GM23338 (cell line): ENCODE measurements around the gene TIMM21. TPM values are rescaled to one million over a fixed set of nuclear protein-coding genes. Genes with fewer than 3 reads are reported as not detected.

Experiments
- ATAC-seq: fragments of 200-7000 bp; cut with Tn5 transposase; 3 replicates; pipeline ENCODE4 v1.9.1; 2020
- DNase-seq: peaks from one replicate; pipeline ENCODE4 v3.0.0-alpha.2; 2015; ENCODE audit warnings: low spot score
- H2AFZ ChIP-seq: fragments of 200-600 bp; sonication (generic); 2 replicates; pipeline ENCODE4 v1.8.0; 2016; ENCODE audit warnings: antibody characterized with exemption, mild to moderate bottlenecking, moderate library complexity
- H3F3A ChIP-seq: fragments of 200-600 bp; sonication (generic); replicated peaks from 2 replicates; pipeline ENCODE4 v1.8.0; 2017; ENCODE audit warnings: antibody characterized with exemption, mixed run types, low read depth
- H3K27ac ChIP-seq: fragments of 200-600 bp; sonication (generic); 2 replicates; pipeline ENCODE4 v1.6.1; 2016; ENCODE audit warnings: low read depth
- H3K27me3 ChIP-seq: fragments of 200-600 bp; sonication (generic); 2 replicates; pipeline ENCODE4 v1.8.0; 2016; ENCODE audit warnings: mild to moderate bottlenecking, mixed run types, moderate library complexity; ENCODE audit not compliant: insufficient read depth
- H3K36me3 ChIP-seq: fragments of 200-600 bp; sonication (generic); 2 replicates; pipeline ENCODE4 v1.8.0; 2016; ENCODE audit warnings: mild to moderate bottlenecking; ENCODE audit not compliant: insufficient read depth
- H3K4me1 ChIP-seq: fragments of 200-600 bp; sonication (generic); 2 replicates; pipeline ENCODE4 v1.8.0; 2016; ENCODE audit warnings: mild to moderate bottlenecking, moderate library complexity; ENCODE audit not compliant: insufficient read depth
- H3K4me2 ChIP-seq: fragments of 200-600 bp; sonication (generic); 2 replicates; pipeline ENCODE4 v1.7.1; 2017; ENCODE audit warnings: mixed run types
- H3K4me3 ChIP-seq: fragments of 200-600 bp; sonication (generic); 2 replicates; pipeline ENCODE4 v1.6.1; 2016; ENCODE audit warnings: mixed run types
- H3K79me2 ChIP-seq: fragments of 200-600 bp; sonication (generic); replicated peaks from 2 replicates; pipeline ENCODE4 v1.8.0; 2017; ENCODE audit warnings: mild to moderate bottlenecking; ENCODE audit not compliant: insufficient read depth
- H3K9me2 ChIP-seq: fragments of 200-600 bp; sonication (generic); 2 replicates; pipeline ENCODE4 v1.8.0; 2017; ENCODE audit not compliant: insufficient read depth
- H4K20me1 ChIP-seq: fragments of 200-600 bp; sonication (generic); replicated peaks from 2 replicates; pipeline ENCODE4 v1.8.0; 2017; ENCODE audit warnings: mild to moderate bottlenecking; ENCODE audit not compliant: insufficient read depth
- H3K27ac Mint-ChIP-seq: 2 replicates; pipeline ENCODE4 v1.8.0; 2020; ENCODE audit warnings: inconsistent platforms, mild to moderate bottlenecking, moderate library complexity, mixed read lengths
- H3K27me3 Mint-ChIP-seq: 3 replicates; pipeline ENCODE4 v1.8.0; 2022; ENCODE audit warnings: low read depth, mild to moderate bottlenecking, moderate library complexity, mixed read lengths, inconsistent platforms; ENCODE audit not compliant: insufficient read depth, poor library complexity
- H3K36me3 Mint-ChIP-seq: 3 replicates; pipeline ENCODE4 v1.8.0; 2021; ENCODE audit warnings: low read depth, mild to moderate bottlenecking, inconsistent platforms, moderate library complexity, mixed read lengths
- H3K4me1 Mint-ChIP-seq: 3 replicates; pipeline ENCODE4 v1.8.0; 2020; ENCODE audit warnings: mild to moderate bottlenecking, inconsistent platforms, mixed read lengths
- H3K4me3 Mint-ChIP-seq: 3 replicates; pipeline ENCODE4 v1.8.0; 2021; ENCODE audit warnings: moderate library complexity, mild to moderate bottlenecking, inconsistent platforms, mixed read lengths
- H3K9me3 Mint-ChIP-seq: 3 replicates; pipeline ENCODE4 v1.8.0; 2020; ENCODE audit warnings: moderate library complexity, mild to moderate bottlenecking, inconsistent platforms, mixed read lengths
- CTCF ChIP-seq, 2 experiments: fragments of 200-600 bp in 1 of 2; sonication (generic) in 1 of 2; conservative IDR thresholded peaks; 2 replicates each; pipeline versions ENCODE4 v1.5.1 to v1.6.1; 2016 to 2017; ENCODE audit warnings: antibody characterized with exemption in 2 of 2, low read depth in 2 of 2, mild to moderate bottlenecking in 2 of 2, moderate library complexity in 1 of 2
- ETS1 ChIP-seq: IDR thresholded peaks from 2 replicates; pipeline ENCODE4 v1.6.1; 2016; ENCODE audit warnings: antibody characterized with exemption
- EZH2 ChIP-seq: fragments of 200-600 bp; sonication (generic); IDR thresholded peaks from one replicate; pipeline ENCODE4 v1.8.0; 2017; ENCODE audit warnings: antibody characterized with exemption, mild to moderate bottlenecking, low read depth; ENCODE audit not compliant: unreplicated experiment
- EZH2phosphoT487 ChIP-seq: fragments of 200-600 bp; sonication (generic); IDR thresholded peaks from one replicate; pipeline ENCODE4 v1.8.1; 2018; ENCODE audit warnings: antibody characterized with exemption; ENCODE audit not compliant: unreplicated experiment
- JUNB ChIP-seq: IDR thresholded peaks from one replicate; pipeline ENCODE4 v1.6.1; 2016; ENCODE audit warnings: antibody characterized with exemption; ENCODE audit not compliant: unreplicated experiment
- NANOG ChIP-seq: IDR thresholded peaks from 2 replicates; pipeline ENCODE4 v1.6.1; 2016; ENCODE audit warnings: antibody characterized with exemption, borderline replicate concordance
- POLR2AphosphoS5 ChIP-seq: IDR thresholded peaks from 2 replicates; pipeline ENCODE4 v1.6.1; 2016; ENCODE audit warnings: antibody characterized with exemption, low read depth
- REST ChIP-seq: IDR thresholded peaks from one replicate; pipeline ENCODE4 v1.6.1; 2018; ENCODE audit warnings: antibody characterized with exemption; ENCODE audit not compliant: unreplicated experiment
- STAT1 ChIP-seq: IDR thresholded peaks from one replicate; pipeline ENCODE4 v1.6.1; 2016; ENCODE audit warnings: antibody characterized with exemption; ENCODE audit not compliant: unreplicated experiment
- ZNF114 ChIP-seq: fragments of 250-450 bp; sonication (Bioruptor Pico); IDR thresholded peaks from 2 replicates; pipeline ENCODE4 v1.5.0; 2020; ENCODE audit warnings: mild to moderate bottlenecking, moderate library complexity
- polyA plus RNA-seq: library from polyadenylated mRNA; unstranded; fragments of >200 nt; fragmentation: Nextera tagmentation; extraction: Ambion mirVana; gene quantifications from 2 replicates; pipeline ENCODE4 v1.2.1, GENCODE V29; 2016
- total RNA-seq: library from RNA; depleted of rRNA; stranded (reverse); fragments of >200 nt; shearing (Covaris generic); gene quantifications from 2 replicates; pipeline ENCODE4 v1.2.3, GENCODE V29; 2014

Gene TIMM21
- total and polyA plus RNA-seq, 2 experiments from 2014 or later, result 49.2 to 97.6 TPM

GRCh38 chr18:74108460-74108859, 39.9 kb upstream of the TIMM21 start:
- Histone ChIP-seq H3K9me2 (no peaks in the 10 kb centered on the region), H4K20me1 (no peaks in the 10 kb centered on the region), H2AFZ (no peak overlapping the region), H3K36me3 (peaks cover 6% of the 10 kb centered on the region; the same call in 1 of the 2 replicates), H3K27ac (no peak overlapping the region), H3K27me3 (no peaks in the 10 kb centered on the region), H3K4me2 (no peak overlapping the region), H3K79me2 (no peaks in the 10 kb centered on the region), H3F3A (no peaks in the 10 kb centered on the region), H3K4me1 (peaks cover 2% of the 10 kb centered on the region), H3K4me3 (no peak overlapping the region)
- Mint-ChIP-seq H3K27ac (no peak overlapping the region), H3K36me3 (peaks cover 5% of the 10 kb centered on the region; the same call in 2 of the 3 replicates), H3K27me3 (no peaks in the 10 kb centered on the region), H3K4me3 (no peak overlapping the region), H3K4me1 (peaks cover under 1% of the 10 kb centered on the region; the same call in 2 of the 3 replicates), H3K9me3 (peaks cover 23% of the 10 kb centered on the region; the same call in 2 of the 3 replicates)
- no peak for ATAC-seq
- no peak for TF ChIP-seq CTCF (conservative IDR thresholded peaks at IDR 0.05; ENCODE audit: low read depth in 2 of 2)
- TF ChIP-seq EZH2, result no peak
- no peak for TF ChIP-seq EZH2phosphoT487
- no peak for DNase-seq

- Histone ChIP-seq H2AFZ (no peak overlapping the region), H3K27ac (no peak overlapping the region), H4K20me1 (no peaks in the 10 kb centered on the region), H3K27me3 (no peaks in the 10 kb centered on the region), H3K4me1 (peaks cover 13% of the 10 kb centered on the region), H3K4me2 (no peak overlapping the region), H3K36me3 (peaks cover 6% of the 10 kb centered on the region; the same call in 1 of the 2 replicates), H3K4me3 (no peak overlapping the region), H3F3A (no peaks in the 10 kb centered on the region), H3K9me2 (no peaks in the 10 kb centered on the region), H3K79me2 (no peaks in the 10 kb centered on the region)
- Mint-ChIP-seq H3K36me3 (peaks cover 7% of the 10 kb centered on the region; the same call in 2 of the 3 replicates), H3K27ac (no peak overlapping the region), H3K9me3 (peaks cover 26% of the 10 kb centered on the region; the same call in 2 of the 3 replicates), H3K4me3 (no peak overlapping the region), H3K27me3 (no peaks in the 10 kb centered on the region), H3K4me1 (peaks cover 17% of the 10 kb centered on the region)
- no peak for TF ChIP-seq JUNB
- no peak for TF ChIP-seq STAT1
- no peak for DNase-seq
- no peak for ATAC-seq
Observed at GRCh38 chr18:74110149-74110548, 38.2 kb upstream of the TIMM21 start.

GRCh38 chr18:74110976-74111375, 37.3 kb upstream of the TIMM21 start:
- no peak for TF ChIP-seq STAT1
- TF ChIP-seq EZH2, result no peak
- no peak for TF ChIP-seq ETS1
- TF ChIP-seq REST, result no peak
- no peak for TF ChIP-seq CTCF (conservative IDR thresholded peaks at IDR 0.05; ENCODE audit: low read depth in 2 of 2)
- no peak for TF ChIP-seq EZH2phosphoT487
- TF ChIP-seq NANOG, result no peak
- TF ChIP-seq POLR2AphosphoS5, result no peak
- no peak for TF ChIP-seq ZNF114
- Histone ChIP-seq H3K9me2 (no peaks in the 10 kb centered on the region), H3K4me3 (no peak overlapping the region), H4K20me1 (no peaks in the 10 kb centered on the region), H3K27me3 (no peaks in the 10 kb centered on the region), H3F3A (no peaks in the 10 kb centered on the region), H2AFZ (no peak overlapping the region), H3K4me1 (peaks cover 20% of the 10 kb centered on the region), H3K27ac (no peak overlapping the region), H3K79me2 (no peaks in the 10 kb centered on the region), H3K36me3 (peaks cover 6% of the 10 kb centered on the region; the same call in 1 of the 2 replicates), H3K4me2 (no peak overlapping the region)
- Mint-ChIP-seq H3K4me1 (peaks cover 23% of the 10 kb centered on the region), H3K4me3 (no peak overlapping the region), H3K27ac (no peak overlapping the region), H3K9me3 (peaks cover 26% of the 10 kb centered on the region; the same call in 2 of the 3 replicates), H3K36me3 (peaks cover 7% of the 10 kb centered on the region; the same call in 2 of the 3 replicates), H3K27me3 (no peaks in the 10 kb centered on the region)
- ATAC-seq (no peak), DNase-seq (no peak)
